Measurements from ENCODE around the gene PIK3C2G.
"Not testable (repeated sequence)": the region's sequence is repeated elsewhere in the genome, so short reads cannot be mapped to it uniquely, and the experiment has no call there.

Gene PIK3C2G

DNA sequence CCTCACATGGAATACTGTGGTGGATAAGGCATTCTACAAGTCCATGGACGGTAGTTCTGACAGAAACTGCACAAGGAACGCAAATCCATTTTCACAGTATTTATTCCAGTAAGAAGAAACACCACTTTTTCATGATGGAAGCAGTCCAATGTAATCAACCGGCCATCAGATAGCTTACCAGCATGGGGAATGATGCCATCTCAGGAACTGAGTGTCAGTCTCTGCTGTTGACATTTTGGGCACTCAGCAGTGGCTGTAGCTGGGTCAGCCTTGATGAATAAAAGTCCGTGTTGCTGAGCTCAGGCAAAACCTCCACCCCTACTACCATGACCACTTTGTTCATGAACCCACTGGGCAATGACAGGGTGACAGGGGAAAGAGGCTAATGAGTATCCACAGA lies 373.1 kb downstream of the PIK3C2G start:
- no peak for DNase-seq (ENCODE audit: low spot score)

DNA sequence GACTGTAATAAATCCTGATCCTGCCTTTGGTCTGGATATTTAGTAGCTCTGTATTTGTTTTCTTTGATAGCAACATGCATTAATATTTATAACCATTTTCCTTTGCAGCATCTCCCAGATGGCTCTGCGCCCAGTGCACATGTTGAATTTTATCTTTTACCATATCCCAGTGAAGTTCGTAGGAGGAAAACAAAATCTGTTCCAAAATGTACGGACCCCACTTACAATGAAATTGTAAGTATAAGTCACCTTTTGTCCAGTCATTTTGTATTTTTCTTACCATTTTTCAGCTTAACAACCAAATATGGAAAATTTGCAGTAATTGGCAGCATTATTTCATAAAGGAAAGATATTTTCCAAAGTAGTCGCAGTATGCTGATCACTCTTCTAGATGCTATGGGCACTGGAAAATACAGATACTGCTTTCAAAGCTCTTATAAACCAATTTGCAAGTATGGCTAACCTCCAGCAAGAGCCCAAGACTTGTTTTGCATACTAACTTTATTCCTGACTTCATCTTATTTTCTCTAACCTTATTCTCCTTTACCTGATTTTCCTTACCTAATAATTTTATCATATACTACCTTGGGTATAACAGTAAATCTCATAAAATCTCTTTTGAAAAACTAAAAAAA lies 379.1 kb downstream of the PIK3C2G start:
- no peak for DNase-seq (ENCODE audit: low spot score)

DNA sequence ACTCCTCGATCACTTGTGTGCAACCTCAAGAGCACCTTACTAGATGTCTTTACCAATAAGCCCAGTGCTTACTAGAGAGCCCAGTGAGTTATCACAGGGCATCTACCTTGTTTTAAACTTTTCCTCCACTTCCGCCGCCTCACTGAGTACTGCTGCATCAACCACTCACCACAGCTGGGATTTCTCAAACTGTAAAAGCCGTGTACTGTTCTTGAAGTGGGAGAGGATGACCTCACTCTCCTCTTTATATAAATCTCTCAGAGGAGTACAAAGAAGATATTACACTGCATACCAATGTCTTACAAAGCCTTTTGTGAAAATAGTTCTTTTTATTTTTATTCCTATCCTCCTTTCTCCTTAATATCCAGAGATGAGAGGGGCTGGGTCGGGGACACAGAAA lies 382.4 kb downstream of the PIK3C2G start:
- DNase-seq (ENCODE audit: low spot score) = no peak

DNA sequence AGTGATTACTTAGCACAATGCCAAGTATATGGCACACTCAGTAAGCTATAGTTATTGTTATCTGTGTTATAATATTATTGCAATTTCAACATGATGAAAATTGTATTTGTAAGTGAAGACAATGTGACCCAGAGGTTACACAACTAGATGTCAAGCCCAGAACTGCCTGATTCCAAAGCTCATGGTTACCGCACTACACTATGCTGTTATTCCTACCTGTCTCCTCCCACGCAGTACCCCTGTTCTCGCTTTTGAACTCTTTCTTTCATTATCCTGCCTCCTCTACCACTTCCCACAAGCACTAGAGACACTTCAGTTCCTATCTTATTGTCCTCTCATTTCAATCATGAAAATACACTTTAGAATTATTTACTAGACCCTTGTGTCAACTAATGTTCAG lies 383.2 kb downstream of the PIK3C2G start:
- peak; percentile 4 for DNase-seq (ENCODE audit: low spot score)

DNA sequence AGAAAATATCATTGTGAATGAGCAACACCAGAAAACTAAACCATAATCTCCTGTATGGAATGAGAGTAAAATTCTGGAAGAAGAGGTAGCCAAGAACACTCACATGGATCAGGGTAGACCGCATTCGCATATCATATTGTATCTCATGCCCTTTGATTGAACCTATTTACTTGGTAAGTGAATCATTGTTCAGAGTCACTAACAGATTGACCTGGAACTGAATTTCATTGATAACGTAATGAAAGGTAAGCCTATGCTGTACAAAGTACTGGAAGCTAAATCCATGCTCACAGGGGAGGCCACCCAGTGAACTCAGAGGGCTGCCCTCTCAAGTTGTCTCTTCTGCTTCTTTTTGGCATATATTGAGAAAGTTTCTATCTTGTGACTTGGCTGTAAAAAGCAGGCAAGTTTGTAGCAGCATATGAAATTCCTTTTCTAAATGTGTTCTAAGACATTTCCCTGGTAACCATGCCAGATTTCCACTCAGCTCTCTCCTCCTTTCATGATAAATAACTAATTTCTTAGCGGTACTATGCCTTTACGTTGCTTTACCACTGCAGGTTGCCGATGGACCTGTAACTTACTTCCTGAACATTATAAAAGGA lies 385.1 kb downstream of the PIK3C2G start:
- DNase-seq (ENCODE audit: low spot score) = no peak

DNA sequence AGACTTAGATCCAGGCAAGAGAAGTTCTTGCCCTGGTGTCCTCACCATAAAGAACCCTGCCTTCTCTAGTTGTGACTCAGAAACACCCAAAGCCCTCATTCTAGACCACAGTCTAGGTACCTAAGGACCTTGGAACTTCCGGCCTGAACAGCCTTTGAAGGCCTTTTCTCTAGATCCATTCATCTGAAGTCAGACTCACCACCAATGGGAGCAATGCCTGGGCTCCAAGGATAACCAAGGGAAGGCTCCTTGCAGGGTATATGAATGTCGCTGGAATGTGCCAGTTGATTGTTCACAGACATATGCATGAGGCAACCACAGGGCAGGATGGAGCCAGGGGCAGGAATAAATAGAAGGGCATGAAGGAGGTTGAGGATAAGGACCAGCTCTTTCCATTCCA lies 390.2 kb downstream of the PIK3C2G start:
- DNase-seq (ENCODE audit: low spot score) = no peak

DNA sequence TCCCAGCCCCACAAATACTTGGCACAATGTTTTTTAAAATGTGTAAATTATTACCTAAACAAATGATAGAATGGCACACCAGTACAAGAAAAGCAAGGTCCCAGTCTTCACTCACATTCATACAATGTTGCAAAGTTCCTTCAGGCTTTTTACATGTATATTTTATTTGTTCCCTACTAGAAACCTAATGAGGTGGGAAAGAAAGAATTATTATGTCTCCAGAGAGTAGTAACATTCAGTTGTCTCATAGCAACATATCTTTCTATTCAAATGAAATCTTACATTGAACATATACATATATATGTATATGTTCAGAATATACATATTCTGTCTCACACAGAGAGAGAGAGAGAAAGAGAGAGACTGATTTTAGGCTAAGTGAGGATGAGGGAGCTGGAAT lies 391.3 kb downstream of the PIK3C2G start:
- no peak for DNase-seq (ENCODE audit: low spot score)

DNA sequence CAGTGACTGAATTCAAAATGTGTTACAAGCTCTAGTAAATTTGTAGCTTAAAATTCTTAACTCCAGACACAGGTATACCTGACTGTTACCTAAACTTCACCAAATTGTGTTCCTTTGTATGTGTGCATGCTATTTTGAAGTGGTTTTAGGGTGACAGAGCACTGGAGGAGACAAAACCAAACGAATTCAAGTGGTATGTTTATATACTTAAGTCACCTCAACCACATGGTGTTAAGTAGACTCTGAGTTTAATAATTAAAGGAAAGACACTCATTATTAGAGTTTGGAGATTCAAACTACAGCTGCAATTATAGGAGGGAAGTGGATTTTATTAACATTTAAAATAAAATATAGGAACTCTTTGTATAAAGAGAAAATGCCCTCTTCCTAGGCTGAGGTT lies 392.1 kb downstream of the PIK3C2G start:
- no peak for DNase-seq (ENCODE audit: low spot score)

DNA sequence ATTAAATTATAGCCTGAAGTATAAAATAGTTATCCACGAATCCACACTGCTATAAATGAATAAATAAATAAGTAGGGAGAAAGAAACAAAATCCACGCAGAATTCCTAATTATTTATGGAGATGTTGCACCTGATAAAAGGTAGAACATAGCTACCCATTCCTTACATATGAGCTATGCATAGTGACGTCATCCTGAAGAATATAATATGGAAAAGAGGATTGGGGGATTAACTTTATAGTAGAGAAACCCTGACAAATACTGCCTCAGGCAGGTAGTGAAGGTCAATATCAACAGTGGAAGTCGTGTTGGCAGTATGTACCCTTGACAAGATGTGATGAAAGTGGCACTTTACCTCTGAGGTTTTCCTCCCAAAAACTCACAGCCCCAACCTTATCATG lies 394.0 kb downstream of the PIK3C2G start:
- DNase-seq (ENCODE audit: low spot score) = no peak

DNA sequence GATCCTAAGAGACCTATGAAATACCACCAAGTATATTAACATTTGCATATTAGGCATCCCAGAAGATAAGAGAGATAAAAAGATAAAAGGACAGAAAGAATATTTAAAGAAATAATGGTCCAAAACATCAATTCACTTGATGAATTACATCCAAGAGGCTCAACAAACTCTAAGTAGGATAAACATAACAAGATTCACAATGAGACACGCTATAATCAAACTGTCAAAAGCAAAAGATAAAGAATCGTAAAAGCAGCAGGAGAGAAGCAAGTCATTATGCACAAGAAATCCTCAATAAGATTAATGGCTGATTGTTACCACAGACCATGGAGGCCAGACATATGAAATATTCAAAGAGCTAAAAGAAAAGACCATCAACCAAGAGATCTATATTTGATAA lies 396.9 kb downstream of the PIK3C2G start:
- DNase-seq (ENCODE audit: low spot score) = no peak

DNA sequence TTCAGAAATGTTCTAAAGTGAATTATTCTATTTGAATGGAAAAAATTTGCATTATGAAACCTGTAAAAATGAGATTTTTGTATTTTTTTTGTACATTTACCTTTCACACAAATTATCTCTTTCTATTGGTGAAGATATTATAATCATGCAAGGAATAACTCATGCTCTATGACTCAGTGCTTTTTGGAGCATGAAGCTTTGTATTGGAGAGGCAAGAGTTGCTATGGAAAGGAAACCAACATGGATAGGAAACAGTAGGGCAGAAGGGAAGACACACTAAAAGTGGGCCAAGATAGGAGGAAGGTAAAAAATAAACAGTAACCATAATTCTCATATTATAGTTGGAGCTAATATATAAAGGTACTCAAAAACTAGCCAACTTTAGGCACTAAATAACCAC lies 397.5 kb downstream of the PIK3C2G start:
- no peak for DNase-seq (ENCODE audit: low spot score)

DNA sequence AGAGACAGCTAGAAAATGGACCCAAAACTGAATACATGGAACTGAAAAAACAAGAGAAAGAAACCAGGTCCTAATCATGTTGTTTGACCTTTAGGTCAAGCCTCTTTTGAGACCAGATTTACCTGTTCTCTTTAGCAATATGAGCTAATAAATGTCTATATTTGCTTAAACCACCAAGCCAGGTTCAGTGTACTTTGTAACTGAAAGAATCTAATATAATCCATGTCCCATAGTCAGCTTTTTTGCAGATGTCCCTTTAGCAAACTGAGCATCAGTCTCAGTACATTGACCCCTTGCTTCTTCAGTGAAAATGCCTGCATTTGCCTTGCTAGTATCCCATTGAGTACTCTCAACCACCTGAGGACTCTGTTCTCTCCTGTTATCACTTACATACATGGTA lies 414.8 kb downstream of the PIK3C2G start:
- no peak for DNase-seq (ENCODE audit: low spot score)

DNA sequence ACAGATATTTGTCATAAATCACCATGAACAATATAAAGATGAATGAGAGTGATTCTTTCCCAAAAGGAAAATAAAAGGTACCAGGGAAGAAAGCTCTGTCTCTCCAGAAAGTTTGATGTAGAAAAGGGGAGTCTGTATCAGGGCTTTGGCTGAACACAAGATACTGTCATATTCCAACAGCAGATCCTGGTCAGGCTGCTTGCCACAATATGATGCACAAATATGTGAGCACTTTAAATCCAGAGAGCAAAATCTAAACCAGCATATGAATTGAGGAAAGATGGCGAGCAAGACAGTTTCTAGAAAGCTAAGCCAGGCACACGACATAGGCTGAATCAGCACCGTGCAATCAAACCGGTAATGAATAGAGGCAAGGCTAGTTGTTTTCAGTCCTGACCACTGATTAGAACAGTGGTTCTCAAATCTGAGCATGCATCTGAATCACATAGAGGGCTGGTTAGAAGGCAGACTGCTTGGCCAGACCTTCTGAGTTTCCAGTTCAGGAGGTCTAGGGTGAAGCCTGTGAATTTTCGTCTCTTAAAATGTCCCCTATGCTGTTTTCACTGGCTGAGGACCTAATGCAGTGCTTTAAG lies 415.8 kb downstream of the PIK3C2G start:
- no peak for DNase-seq (ENCODE audit: low spot score)

DNA sequence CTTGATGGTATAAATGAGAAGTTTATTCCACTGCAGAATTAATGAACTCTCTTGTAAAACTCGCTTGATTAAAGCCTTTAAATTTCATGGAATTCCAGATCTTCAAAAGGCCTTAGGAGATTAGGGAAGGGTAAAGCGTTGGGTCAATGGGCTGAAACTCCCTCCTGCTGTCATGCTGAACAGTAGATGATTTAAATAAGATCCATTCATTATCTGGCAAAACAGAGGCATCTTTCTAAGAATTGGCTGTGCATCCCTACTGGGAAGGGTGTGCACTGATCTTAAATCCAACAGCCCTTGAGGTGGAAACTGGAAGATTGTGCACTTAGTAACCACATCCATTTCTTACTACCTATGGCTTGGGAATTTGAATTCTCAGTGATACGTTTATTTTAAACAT lies 420.5 kb downstream of the PIK3C2G start:
- DNase-seq (ENCODE audit: low spot score) = no peak

DNA sequence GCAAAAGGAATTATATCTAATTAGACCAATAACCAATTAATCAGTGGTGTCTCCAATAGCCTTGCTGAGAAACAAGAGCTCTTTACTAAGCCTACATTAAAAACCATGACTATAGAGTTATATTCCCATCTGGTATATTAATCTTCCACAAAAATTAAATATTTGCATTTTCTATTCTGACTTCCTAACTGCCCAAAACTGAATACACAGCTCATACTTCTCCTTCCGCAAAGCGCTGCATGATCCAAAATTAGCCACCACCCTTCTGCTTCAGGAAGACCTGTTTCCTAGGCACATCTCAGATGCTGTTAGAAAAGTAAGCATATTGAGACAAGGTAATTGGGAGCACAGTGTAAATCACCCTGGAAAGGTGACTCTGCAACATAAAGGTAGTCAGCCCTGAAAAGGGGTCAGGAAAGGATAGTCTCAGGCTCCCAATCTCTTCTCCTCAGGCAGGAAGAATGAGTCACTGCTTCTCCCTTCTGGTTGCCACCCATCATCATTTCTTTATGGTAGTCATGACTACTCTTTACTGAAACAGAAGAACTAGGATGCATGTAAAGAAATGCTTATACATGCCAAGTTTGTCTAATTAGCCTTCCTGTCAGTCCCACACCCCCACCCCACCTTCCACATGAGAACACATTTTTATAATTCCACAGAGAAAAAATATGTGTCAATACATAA lies 422.2 kb downstream of the PIK3C2G start:
- DNase-seq (ENCODE audit: low spot score) = no peak

DNA sequence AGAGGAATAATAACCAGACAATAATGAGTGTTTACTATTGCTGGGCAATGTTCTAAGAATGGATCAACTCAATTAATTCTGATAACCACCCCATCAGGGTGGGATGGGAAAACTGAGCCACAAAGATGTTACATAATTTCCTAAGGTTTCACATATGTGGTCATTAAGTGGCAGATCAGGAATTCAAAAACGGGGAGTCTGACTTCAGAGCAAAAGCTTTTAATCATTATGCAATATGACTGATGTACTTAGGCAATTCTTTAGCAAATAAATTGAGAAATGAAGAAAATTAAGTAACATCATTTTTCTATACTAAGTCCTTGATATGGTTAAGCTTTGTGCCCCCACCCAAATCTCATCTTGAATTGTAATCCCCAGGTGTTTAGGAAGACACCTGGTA lies 423.1 kb downstream of the PIK3C2G start:
- no peak for DNase-seq (ENCODE audit: low spot score)

DNA sequence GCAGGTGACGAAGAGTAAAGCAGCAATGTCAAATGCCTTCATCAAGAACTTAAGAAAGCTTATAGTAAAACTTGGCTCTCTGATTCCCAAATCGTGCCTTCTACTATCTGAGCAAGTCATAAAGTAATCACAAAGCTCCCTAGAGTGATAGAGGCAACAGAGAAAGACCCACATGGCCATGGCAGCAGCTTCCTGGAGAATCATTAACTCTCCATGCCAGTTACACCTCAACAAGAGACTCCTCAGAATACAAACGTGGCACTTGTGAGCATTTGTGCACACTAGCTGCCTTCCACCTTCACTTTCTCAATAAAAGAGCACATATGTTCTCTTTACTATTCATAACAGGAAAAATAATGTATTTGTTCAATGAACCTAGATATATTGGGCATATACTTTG lies 428.5 kb downstream of the PIK3C2G start:
- DNase-seq (ENCODE audit: low spot score) = no peak

DNA sequence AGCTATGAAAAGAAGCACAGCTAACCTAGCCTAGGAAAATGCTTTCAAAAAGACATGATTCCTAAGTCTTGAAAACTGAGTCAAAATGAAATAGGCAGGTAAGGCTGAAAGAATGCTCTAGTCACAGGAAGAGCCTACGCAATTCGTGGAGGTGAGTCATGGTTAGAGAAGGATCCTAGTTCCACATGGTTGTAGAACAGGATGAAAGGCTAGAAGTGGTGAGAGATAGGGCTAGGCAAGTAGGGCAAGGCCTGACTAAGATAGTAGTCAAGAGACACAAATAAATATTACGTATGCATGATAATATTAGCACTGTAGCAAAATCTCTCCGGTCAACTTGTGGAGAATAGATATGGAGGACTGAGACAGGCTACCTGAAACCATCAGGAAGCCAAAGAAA lies 429.3 kb downstream of the PIK3C2G start:
- DNase-seq (ENCODE audit: low spot score) = no peak

DNA sequence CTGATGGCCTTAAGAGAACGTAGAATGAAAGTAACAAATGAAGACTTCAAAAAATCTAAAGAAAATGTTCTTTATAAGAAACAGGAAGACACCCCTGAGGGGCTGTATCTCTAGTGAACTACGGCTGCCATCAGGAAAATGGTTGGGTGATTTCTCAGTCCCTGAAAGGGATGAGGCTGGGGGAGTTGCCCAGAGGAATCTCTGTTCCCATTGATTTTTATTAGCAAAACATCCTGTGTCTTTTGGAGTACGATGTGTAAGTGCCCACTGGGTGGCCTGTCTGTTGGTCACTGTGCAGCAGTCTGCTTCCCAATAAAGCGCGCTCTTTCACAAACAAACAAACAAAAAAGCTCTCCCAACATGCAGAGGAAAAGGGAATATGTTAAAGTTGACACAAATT lies 432.7 kb downstream of the PIK3C2G start:
- DNase-seq (ENCODE audit: low spot score) = not testable (repeated sequence)

DNA sequence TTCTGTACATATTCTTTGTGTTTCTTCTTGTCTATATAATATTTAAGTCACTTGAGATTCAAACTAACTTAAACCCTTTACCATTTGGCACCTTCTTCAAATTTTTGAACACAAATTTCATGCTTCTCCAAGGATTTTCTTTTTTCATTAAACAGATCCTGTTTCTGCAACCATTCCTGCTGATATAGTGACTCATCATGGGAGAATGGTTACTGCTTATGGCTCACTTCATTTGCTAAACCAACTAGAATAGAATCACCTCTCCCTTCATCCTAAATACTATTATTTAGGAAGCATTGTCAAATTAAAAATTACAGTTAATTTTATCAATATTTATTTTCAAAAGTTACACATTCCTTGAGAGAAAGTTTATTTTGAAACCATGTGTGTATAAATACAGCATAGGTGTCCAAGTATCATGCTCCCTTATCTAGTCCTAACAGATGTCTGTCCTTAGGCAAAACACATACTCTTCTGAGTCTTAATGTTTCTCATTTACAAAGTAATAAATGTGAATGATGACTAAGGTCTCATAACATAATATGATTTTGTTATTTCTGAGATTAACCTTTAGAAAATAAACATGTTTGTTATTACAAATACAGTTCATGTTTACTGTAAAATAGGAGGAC lies 435.8 kb downstream of the PIK3C2G start:
- DNase-seq (ENCODE audit: low spot score) = no peak
